Suppressor macrophage treated with lipopolysaccharide for 1 hour (primary cell): ENCODE measurements around the gene BCL3.
"Not testable (repeated sequence)": the region's sequence is repeated elsewhere in the genome, so short reads cannot be mapped to it uniquely, and the experiment has no call there.

Experiments
- DNase-seq, 3 donors: peaks; one replicate each; pipeline ENCODE4 v3.0.0-alpha.2; 2020 to 2022

The BCL3 gene, protein sequence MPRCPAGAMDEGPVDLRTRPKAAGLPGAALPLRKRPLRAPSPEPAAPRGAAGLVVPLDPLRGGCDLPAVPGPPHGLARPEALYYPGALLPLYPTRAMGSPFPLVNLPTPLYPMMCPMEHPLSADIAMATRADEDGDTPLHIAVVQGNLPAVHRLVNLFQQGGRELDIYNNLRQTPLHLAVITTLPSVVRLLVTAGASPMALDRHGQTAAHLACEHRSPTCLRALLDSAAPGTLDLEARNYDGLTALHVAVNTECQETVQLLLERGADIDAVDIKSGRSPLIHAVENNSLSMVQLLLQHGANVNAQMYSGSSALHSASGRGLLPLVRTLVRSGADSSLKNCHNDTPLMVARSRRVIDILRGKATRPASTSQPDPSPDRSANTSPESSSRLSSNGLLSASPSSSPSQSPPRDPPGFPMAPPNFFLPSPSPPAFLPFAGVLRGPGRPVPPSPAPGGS

DNA sequence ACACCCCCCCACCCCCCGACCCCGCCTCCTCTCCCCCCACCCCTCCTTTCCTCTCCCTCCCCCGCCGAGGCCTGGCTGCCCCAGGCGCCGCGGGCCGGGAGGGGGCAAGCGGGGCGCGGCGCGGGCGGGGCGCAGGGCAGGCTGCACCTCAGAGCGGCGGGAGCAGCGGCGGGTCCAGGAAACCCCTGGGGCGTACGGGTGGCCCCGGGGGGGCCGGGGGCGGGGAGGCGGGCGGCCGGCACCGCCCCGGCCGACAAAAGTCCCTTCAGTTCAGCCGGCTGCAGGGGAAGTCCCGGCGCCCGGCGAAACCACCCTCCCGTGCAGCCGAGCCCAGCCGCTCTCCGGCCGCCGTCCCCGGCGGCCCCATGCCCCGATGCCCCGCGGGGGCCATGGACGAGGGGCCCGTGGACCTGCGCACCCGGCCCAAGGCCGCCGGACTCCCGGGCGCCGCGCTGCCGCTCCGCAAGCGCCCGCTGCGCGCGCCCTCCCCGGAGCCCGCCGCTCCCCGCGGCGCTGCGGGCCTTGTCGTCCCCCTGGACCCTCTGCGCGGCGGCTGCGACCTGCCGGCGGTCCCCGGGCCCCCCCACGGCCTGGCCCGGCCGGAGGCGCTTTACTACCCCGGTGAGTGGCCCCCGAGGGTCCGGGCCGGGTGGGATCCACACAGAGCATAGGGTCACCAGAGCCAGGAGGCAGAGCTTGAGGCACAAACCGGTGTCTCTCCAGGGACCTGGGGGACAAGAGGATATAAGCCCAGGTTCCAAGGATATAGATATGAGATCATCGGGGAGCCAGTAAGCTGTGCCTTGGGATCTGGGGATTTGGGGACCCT, at the start of gene BCL3:
BCL3 (plus strand) TSS at position 283 of the 829 bp plus-strand sequence; CDS start at position 366, 83 bp downstream.
- peak; percentile 73 to 94 (median 83) for DNase-seq

DNA sequence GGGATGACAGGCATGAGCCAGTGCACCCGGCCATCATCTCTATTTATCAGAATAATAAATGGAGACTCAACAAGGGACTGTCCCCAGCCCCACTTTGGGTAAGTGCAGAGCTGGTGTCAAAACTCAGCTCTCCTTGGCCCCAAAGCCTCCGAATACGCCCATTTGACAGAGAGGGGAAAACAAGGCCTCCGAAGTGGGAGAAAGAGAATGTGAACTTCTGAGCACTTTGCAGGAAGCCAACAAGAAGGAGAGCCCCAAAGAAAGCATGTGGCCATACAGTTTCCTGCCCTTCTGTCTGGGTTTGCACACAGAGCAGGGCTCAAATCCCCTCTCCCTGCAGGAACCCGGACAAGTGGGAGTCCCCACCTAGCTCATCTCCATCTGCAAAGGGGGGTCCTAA, 48.0 kb upstream of the BCL3 start:
- no peak for DNase-seq

DNA sequence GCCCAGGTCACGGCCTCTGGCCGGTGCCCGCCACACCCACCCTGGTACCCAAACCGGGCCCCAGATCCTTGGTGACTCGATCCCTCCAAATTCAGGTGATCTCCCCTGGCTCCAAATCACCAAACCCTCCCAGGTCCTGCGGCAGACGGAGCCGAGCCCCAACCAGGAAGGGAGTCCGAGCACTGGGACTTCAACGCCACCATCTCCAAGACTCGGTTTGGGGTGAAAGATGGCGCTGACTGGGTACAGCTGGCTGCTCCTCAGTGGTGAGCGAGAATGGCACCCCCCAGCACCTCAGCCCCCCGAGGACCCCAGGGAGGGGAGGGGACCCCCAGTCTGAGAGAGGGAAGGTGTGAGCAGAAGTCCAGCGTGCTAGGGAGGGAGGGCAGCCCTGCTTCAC, 47.3 kb upstream of the BCL3 start:
- no peak for DNase-seq

DNA sequence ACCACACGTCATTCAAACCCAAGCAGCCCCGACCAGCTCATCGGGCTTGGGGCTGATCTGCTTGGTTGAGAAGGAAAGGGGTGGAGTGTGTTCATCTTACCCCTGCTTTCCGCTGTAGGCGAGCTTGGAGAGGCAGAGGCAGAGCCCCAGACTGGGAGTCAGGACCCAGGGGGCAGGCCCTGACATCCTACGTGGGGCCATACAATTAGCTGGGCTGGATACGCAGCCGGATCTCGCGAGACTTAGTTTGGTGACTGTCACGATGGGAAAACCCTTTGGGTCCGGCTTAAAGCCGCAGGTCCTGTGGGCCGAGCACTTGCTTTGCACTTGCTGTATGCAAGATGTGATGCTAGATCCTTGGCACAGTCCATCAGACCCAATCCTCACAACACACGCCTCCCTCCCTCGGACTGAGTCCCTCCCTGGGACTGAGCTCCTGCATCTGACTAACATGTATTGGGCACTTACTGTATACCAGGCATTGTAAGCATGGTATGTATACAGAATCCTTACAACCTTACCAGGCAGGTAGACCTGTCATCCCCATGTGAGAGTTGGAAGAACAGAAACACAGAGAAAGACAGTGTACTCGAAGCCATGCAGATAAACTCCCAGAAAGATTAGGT, 45.8 kb upstream of the BCL3 start:
- no peak for DNase-seq

DNA sequence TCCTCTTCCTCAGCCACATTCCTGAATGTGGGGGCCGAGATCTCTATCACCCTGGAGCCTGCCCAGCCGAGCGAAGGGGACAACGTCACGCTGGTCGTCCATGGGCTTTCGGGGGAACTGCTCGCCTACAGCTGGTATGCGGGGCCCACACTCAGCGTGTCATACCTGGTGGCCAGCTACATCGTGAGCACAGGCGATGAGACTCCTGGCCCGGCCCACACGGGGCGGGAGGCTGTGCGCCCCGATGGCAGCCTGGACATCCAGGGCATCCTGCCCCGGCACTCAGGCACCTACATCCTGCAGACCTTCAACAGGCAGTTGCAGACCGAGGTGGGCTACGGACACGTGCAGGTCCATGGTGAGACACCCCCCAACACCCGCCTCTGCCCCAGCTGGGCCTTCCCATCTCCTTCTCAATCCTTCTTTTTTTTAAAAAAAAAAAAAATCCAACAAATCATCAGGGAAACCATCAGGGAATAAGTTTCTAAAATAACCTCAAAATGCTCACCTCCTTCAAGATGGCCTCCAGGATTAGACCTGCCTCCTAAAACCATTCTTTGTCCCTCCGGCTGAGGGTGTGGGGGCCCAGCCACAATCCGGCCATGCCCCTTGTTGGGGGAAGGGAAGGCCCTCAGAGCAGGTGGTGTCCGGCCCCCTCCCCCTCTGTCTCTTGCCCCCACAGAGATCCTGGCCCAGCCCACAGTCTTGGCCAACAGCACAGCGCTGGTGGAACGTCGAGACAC, 45.0 kb upstream of the BCL3 start:
- DNase-seq: no peak

DNA sequence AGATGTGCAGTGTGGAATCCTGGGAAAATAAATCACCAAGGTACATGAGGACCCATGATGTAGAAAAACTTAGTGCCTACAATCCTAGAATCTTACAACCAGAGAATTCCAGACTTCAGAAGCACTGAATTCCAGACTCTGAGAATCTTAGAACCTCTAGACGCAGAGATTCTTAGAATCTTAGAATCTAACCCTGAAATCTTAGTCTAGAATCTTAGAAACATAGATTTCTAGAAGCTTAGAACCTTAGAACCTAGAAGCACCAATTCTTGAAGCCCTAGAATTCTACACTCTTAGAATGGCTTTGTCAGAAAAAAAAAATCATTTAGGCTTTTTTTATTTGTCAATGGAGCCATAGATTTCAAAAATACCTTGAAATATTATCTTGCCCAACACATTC, 43.5 kb upstream of the BCL3 start:
- no peak for DNase-seq

DNA sequence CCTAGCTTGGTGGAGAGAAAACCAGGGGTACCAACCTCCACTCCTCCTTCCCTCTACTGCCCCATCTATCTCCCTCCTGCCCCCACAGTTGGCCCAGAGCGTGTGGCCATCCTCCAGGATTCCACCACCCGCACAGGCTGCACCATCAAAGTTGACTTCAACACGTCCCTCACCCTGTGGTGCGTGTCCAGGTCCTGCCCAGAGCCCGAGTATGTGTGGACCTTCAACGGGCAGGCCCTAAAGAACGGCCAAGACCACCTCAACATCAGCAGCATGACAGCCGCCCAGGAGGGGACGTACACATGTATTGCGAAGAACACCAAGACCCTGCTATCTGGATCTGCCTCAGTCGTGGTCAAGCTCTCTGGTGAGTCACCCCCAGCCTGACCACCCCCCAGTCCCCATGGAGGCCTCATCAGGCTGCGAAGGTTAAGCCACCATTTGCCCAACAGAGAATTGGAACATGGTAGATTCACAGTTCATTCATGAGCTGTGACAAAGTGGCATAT, 43.0 kb upstream of the BCL3 start:
- DNase-seq: no peak

DNA sequence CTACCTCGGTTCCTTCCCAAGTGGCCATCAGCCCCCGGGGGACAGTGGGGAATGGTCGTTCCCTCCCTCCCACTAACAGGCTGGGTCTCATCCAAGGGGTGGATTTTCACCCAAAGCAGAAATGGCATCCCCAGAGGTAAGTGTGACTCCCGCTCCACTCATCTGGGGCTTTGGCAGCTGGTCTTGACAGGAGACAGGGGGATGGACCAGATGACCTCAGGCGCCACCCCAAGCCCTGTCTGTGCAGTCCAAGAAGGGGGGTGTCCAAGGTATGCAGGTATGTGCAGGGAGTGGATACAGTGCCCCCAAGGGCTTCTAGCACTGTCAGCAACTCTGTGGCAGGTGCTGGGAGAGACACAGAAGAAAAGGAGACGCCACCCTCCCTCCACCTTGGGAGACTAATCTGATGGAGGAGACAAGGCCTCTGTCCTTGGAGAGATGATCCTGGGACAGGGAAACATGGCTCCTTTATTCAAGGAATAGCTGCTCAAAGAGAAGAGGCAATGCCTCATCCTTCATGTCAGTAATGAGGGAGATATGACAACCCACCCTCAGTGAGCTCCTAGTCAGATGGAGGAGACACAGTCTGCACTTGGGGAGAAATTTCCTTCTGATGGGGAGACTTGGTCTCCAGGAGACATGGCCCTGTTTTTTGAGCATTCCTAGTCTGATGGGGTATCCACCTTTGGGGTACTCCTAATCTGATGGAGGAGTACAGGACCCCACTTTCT, 41.8 kb upstream of the BCL3 start:
- no peak for DNase-seq

DNA sequence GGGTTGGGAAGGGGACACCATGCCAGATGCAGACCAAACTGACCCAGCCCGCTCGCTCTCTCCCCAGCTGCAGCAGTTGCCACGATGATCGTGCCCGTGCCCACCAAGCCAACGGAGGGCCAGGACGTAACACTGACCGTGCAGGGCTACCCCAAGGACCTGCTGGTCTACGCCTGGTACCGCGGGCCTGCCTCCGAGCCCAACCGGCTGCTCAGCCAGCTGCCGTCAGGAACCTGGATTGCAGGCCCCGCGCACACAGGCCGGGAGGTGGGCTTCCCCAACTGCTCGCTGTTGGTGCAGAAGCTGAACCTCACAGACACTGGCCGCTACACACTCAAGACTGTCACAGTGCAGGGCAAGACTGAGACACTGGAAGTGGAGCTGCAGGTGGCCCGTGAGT, 40.7 kb upstream of the BCL3 start:
- DNase-seq: no peak

DNA sequence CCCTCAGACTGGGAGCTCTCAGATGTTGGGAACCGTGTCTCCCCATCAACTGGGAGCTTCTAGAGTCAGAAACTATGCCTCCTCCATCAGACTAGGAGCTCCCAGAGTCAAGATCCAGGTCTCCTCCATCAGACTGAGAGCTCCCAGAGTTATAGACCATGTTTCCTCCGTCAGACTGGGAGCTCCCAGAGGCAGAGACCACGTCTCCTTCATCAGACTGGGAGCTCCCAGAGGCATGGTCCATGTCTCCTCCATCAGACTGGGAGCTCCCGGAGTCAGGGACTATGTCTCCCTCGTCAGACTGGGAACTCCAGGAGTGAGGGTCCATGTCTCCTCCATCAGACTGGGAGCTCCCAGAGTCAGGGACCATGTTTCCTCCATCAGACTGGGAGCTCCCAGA, 39.6 kb upstream of the BCL3 start:
- DNase-seq: no peak

DNA sequence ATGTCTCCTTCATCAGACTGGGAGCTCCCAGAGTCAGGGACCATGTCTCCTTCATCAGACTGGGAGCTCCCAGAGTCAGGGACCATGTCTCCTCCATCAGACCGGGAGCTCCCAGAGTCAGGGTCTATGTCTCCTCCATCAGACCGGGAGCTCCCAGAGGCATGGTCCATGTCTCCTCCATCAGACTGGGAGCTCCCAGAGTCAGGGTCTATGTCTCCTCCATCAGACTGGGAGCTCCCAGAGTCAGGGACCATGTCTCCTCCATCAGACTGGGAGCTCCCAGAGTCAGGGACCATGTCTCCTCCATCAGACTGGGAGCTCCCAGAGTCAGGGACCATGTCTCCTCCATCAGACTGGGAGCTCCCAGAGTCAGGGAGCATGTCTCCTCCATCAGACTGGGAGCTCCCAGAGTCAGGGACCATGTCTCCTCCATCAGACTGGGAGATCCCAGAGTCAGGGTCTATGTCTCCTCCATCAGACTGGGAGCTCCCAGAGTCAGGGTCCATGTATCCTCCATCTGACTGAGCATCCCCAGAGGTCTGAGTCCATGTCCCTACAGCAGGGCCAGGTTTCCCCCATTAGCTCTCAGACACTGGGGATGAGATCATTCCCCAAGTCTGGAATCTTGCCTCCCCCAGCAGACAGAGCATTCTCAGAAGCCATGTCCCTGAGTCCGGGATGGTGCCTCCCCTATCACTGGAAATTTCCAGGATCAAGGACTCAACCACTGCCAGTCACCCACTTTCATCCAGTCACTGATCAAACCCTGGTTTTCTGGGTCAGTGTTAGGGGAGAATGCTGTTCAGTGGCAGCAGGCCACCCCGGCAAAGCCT, 38.9 kb upstream of the BCL3 start:
- DNase-seq: not testable (repeated sequence)

DNA sequence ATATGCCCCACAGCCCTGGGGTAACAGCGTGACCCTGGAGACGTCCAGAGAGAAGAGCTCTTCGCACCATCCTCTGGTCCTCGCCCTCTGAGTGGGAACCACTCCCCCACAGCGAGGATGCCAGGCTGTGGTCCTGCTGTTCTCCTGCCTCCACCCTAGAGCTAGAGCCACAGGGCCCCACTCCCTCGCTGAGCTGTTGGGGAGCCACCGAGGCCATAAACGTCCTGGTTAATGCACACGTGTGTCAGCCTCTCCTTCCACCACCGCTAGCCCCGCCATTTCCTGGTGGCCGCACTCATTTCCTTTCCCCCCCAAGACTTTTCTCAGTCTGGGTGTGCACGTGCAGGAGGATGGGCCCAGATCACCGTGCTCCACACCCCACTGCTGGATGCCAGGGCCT, 38.0 kb upstream of the BCL3 start:
- DNase-seq: no peak

DNA sequence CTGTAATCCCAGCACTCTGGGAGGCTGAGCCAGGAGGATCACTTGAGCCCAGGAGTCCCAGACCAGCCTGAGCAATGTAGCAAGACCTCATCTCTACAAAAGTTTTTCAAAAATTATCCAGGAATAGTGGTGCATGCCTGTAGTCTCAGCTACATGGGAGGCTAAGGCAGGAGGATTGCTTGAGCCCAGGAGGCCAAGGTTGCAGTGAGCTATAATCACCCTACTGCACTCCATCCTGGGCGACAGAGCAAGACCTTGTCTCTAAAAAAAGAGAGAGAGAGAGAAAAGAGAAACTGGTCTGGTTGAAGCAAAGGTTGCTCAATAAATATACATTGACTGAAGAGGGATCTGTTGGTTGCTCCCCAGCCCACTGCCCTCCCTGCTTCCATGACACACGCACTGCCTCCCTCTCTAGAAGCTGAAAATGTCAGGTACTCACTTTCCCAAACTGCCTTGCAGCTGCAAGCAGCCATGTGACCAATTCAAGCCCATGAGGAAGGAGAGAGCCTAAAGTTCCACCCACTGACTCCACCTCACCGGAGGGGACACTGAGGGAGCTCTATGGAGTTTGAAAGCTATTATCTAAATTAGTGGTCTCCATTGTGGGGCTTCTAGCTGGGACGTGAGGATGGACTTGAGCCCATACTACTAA, 35.5 kb upstream of the BCL3 start:
- no peak for DNase-seq

DNA sequence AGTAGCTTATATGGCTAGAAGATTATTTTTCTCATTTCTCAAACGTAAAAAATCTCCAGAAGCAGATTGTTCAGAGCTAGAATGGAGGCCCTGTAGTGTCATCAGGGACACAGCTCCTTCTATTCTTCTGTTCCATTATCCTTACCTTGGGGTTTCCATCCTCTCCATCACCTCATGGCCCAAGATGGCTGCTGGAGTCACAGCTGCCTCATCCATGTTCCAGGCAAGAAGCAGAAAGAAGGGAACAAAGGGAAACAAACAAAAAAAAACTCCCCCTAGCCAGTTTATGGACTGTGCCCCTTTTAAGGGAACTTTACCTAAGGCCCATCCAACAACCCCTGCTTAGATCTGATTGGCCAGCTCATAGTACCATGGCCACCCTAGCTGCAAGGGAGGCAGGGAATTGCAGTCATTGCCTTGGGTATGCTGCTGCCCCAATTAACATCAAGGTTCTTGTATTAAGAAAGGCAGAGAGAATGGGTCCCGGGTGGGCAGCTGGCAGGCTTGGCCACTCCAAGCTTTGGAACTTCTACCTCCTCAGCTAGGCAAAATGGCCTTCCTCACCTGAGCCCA, 33.8 kb upstream of the BCL3 start:
- no peak for DNase-seq

DNA sequence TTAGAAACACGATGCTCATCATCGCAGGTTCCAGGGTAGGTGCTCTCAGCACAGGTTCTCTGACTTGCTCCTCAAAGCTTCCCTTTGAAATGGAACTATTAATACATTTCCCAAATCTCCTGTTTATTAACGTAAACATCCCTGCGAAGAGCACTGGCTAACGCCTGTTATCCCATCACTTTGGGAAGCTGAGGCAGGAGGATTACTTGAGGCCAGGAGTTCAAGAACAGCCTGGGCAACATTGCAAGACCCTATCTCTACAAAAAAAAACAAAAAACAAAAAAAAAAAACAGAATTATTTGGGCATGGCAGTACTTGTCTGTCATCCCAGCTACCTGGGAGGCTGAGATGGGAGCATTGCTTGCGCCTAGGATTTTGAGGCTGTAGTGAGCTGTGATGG, 30.9 kb upstream of the BCL3 start:
- no peak for DNase-seq

DNA sequence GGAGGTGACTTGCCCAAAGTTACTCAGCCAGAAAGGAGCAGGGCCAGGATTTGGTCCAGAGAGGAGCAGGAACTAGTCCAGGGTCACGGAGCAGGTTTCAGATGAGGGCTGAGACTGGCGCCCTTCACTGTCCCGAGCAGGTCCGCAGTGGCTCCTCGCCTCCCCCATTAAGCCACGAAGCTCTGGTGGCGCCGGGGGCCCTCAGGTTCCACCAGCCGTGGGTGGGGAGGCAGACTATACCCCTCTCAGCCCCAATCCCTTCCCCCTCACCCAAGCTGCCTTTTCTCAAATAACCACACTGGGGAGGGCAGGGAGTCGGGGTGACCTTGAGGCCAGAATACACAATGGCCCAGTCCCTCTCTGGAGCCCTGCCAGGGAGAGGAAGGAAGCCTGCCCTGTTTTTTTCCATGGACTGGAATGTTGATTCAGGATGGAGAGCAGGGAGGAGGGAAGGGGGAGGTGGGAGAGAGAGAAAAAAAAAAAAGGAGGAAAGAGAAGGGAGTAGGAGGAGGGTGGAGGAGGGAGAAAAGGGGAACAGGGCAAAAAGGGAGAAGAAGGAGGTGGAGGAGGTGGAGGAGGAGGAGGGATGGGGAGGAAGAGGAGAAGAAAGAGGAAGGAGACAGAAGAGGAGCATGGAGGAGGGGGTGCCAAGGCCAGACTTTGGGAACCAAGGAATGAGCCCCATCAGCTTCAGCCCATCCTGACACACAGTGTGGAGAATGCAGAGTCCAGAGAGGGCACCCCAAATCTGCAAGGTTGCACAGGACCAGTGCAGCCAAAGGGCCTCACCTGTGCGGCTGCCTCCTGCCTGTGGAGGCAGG, 29.9 kb upstream of the BCL3 start:
- DNase-seq: peak in 1 of 3 donors; percentile 39

DNA sequence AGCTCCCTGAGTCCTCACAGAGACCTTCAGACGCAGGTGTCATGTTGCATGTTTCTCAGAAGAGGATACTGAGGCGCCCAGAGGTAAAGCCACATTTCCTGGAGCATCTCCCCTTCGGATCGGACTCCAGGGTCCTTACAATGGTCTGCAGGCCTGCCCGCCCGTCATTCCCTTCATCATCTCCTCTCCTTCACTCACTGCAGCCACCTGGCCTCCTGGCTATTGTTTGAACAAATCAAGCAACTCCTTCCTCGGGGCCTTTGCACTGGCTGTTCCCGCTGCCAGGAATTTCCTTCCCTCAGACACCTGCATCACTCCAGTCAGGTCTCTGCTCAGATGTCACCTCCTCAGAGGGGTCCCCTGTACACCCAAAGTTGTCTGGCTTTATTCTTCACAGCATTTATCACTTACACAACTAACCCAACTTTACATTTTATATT, 29.2 kb upstream of the BCL3 start:
- no peak for DNase-seq

DNA sequence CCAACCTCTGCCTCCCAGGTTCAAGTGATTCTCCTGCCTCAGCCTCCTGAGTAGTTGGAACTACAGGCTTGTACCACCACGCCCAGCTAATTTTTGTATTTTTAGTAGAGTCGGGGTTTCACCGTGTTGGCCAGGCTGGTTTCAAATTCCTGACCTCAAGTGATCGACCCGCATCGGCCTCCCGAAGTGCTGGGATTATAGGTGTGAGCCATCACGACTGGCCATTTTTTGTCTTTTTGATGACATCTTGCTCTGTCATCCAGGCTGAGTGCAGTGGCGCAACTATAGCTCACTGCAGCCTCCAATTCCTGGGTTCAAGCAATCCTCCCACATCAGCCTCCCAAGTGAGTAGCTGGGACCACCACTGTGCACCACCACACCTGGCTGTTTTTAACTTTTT, 28.1 kb upstream of the BCL3 start:
- not testable (repeated sequence) for DNase-seq

DNA sequence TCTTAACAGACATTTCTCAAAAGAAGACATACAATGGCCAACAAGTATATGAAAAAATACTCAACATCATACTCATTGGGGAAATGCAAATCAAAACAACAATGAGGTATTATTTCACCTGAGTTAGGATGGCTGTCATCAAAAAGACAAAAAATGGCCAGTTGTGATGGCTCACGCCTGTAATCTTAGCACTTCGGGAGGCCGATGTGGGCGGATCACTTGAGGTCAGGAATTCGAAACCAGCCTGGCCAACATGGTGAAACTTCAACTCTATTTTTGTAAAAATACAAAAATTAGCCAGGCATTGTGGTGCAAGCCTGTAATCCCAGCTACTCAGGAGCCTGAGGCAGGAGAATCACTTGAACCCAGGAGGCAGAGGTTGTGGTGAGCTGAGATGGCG, 27.6 kb upstream of the BCL3 start:
- DNase-seq: peak in 2 of 3 donors; percentile 44 to 55
